ENCODE data around the gene ADARB2. TPM values are rescaled to one million over a fixed set of nuclear protein-coding genes. Genes with fewer than 3 reads are reported as not detected.

ADARB2 gene
- total RNA-seq, 2 donors from 2014 or later, result 8.0 to 12.2 TPM

- TF ChIP-seq POLR2A (IDR thresholded peaks at IDR 0.05), result no peak
- TF ChIP-seq, protein P1, sequence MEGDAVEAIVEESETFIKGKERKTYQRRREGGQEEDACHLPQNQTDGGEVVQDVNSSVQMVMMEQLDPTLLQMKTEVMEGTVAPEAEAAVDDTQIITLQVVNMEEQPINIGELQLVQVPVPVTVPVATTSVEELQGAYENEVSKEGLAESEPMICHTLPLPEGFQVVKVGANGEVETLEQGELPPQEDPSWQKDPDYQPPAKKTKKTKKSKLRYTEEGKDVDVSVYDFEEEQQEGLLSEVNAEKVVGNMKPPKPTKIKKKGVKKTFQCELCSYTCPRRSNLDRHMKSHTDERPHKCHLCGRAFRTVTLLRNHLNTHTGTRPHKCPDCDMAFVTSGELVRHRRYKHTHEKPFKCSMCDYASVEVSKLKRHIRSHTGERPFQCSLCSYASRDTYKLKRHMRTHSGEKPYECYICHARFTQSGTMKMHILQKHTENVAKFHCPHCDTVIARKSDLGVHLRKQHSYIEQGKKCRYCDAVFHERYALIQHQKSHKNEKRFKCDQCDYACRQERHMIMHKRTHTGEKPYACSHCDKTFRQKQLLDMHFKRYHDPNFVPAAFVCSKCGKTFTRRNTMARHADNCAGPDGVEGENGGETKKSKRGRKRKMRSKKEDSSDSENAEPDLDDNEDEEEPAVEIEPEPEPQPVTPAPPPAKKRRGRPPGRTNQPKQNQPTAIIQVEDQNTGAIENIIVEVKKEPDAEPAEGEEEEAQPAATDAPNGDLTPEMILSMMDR (IDR thresholded peaks at IDR 0.05), result no peak
- H3K4me3 ChIP-seq, result no peak overlapping the region
- intact Hi-C loops (cut with DNase I), result no loop called here
- WGBS, 2 donors, result 77 to 80% methylated on average over 8 to 10 of the region's 10 CpGs
- H3K27me3 ChIP-seq, result no peaks in the 10 kb centered on the region
- DNase-seq, result no peak
- H3K4me1 ChIP-seq, result no peaks in the 10 kb centered on the region
- no peak overlapping the region for H3K27ac ChIP-seq
- H3K9me3 ChIP-seq, result no peaks in the 10 kb centered on the region
- no peaks in the 10 kb centered on the region for H3K36me3 ChIP-seq (replicated peaks in 1 of 2; ENCODE audit: insufficient read depth in 1 of 2, low read depth in 2 of 2)
- ATAC-seq, result no peak
Measured at GRCh38 chr10:1203704-1204103, 533.6 kb downstream of the ADARB2 start.

GRCh38 chr10:1203216-1203615, 534.1 kb downstream of the ADARB2 start:
- TF ChIP-seq, protein P1 (IDR thresholded peaks at IDR 0.05), result no peak
- TF ChIP-seq POLR2A (IDR thresholded peaks at IDR 0.05), result no peak
- no peak for DNase-seq
- no peak overlapping the region for H3K4me3 ChIP-seq
- ATAC-seq, result no peak
- peaks cover 3% of the 10 kb centered on the region for H3K4me1 ChIP-seq
- no peak overlapping the region for H3K27ac ChIP-seq
- no peaks in the 10 kb centered on the region for H3K27me3 ChIP-seq
- WGBS, 2 donors, result 81 to 96% methylated on average over 5 to 13 of the region's 13 CpGs
- no peaks in the 10 kb centered on the region for H3K9me3 ChIP-seq
- no peaks in the 10 kb centered on the region for H3K36me3 ChIP-seq (replicated peaks in 1 of 2; ENCODE audit: insufficient read depth in 1 of 2, low read depth in 2 of 2)
- intact Hi-C loops (cut with DNase I), result no loop called here

- intact Hi-C loops (cut with DNase I), result no loop called here
- H3K27me3 ChIP-seq, result no peaks in the 10 kb centered on the region
- no peaks in the 10 kb centered on the region for H3K9me3 ChIP-seq
- WGBS, 2 donors, result 82 to 83% methylated on average over 10 to 11 of the region's 11 CpGs
- H3K27ac ChIP-seq, result no peak overlapping the region
- no peaks in the 10 kb centered on the region for H3K36me3 ChIP-seq (replicated peaks in 1 of 2; ENCODE audit: insufficient read depth in 1 of 2, low read depth in 2 of 2)
- no peak for DNase-seq
- H3K4me3 ChIP-seq, result no peak overlapping the region
- TF ChIP-seq, protein P1 (IDR thresholded peaks at IDR 0.05), result no peak
- TF ChIP-seq POLR2A (IDR thresholded peaks at IDR 0.05), result no peak
- ATAC-seq, result no peak
- H3K4me1 ChIP-seq, result peaks cover 11% of the 10 kb centered on the region
Measured at GRCh38 chr10:1202343-1202742, 535.0 kb downstream of the ADARB2 start.

DNA sequence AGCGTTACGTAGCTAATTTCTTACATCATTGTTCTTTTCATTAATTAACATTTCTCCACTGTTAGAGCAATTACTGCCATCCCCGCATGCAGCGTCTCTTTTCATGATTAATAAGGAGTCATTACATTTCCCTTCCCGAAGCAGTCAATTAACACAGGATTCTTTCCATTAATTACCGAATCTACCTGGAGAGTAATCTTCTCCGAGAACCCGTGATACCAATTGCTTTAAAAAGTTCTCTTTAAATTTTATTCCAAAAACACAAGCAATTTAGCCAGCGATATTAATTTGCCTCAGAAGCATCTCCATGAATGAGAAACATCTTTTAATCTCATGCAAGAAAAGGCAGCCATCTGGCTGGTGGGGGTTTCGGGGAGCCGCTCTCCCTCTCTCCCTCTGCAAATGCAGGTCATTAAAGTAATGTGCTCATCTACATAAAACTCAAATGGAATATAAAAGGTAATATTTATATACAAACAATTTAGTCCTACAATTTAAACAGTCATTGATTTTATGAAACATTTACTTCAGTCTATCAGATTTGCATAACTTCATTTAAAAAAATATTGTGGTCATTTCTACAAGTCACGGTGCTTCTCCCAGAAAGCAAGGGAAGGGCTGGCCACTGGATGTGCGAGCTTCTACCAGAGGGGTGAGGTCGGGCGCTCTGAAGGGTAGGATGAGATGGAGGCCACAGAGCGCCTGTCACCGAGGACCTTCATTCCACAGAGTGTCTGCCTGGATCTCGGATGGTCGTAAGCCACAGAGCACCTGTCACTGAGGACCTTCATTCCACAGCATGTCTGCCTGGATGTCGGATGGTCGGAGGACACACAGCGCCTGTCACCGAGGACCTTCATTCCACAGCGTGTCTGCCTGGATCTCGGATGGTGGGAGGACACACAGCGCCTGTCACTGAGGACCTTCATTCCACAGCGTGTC, 536.2 kb downstream of the ADARB2 start:
- H3K36me3 ChIP-seq (replicated peaks in 1 of 2; ENCODE audit: insufficient read depth in 1 of 2, low read depth in 2 of 2), result no peaks in the 10 kb centered on the region
- intact Hi-C loops (cut with DNase I), result no loop called here
- TF ChIP-seq POLR2A (IDR thresholded peaks at IDR 0.05), result no peak
- TF ChIP-seq, protein P1 (IDR thresholded peaks at IDR 0.05), result no peak
- WGBS, 2 donors, result 76 to 81% methylated on average over 24 to 27 of the region's 27 CpGs
- H3K4me1 ChIP-seq, result peaks cover 15% of the 10 kb centered on the region
- no peak for DNase-seq
- no peaks in the 10 kb centered on the region for H3K27me3 ChIP-seq
- ATAC-seq, result no peak
- no peak overlapping the region for H3K27ac ChIP-seq
- H3K9me3 ChIP-seq, result no peaks in the 10 kb centered on the region
- H3K4me3 ChIP-seq, result no peak overlapping the region
